LNCAP (cell line): Measurements from ENCODE around the gene NPBWR2.

Experiments used
- CTCF ChIP-seq: fragments of 450-650 bp; IDR thresholded peaks from 2 replicates; pipeline ENCODE4 v1.5.1; 2017; ENCODE audit warnings: mild to moderate bottlenecking

The NPBWR2 gene

DNA sequence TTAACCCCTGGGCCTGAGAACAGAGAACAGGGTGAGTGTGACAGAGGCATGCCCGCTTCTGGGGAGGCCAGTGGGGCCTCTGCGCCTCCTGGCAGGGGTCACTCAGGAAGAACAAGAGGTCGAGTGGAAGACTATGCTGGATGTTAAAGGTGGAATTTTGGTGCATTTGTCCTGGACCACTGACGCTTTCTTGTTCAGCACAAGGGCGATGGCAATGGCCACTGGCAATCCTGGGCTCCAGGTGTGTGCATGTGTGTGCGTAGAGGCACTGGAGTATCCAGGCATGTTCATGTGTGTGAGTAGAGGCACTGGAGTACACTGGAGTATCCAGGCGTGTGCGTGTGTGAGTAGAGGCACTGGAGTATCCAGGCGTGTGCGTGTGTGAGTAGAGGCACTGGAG, 23.5 kb upstream of the NPBWR2 start:
- no peak for TF ChIP-seq CTCF

- TF ChIP-seq CTCF, result no peak
These were observed 22.9 kb upstream of the NPBWR2 start for GRCh38 chr20:64130271-64130670.

GRCh38 chr20:64129146-64129782, 21.9 kb upstream of the NPBWR2 start:
- TF ChIP-seq CTCF, result no peak

GRCh38 chr20:64121586-64121985, 14.2 kb upstream of the NPBWR2 start:
- TF ChIP-seq CTCF, result no peak

- TF ChIP-seq CTCF, result no peak
These were observed 12.4 kb upstream of the NPBWR2 start for GRCh38 chr20:64119681-64120341.

DNA sequence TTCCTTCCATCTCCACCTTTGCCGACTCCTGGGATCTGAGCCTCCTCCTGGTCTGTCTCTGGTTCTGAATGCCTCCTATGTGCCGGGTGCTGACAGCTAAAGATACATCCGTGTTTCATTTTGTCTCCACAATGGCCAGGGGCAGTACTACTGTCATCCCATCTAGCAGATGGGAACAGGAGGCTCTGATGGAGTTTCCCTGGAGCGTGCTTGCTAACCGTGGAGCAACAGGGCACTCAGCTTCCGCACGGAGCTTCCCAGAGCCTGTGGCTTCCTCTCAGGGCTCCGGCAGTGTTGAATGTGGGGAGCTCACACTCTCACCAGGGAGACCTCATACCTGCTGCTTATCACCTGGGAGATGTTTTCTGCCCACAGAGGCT, 11.9 kb upstream of the NPBWR2 start:
- no peak for TF ChIP-seq CTCF

DNA sequence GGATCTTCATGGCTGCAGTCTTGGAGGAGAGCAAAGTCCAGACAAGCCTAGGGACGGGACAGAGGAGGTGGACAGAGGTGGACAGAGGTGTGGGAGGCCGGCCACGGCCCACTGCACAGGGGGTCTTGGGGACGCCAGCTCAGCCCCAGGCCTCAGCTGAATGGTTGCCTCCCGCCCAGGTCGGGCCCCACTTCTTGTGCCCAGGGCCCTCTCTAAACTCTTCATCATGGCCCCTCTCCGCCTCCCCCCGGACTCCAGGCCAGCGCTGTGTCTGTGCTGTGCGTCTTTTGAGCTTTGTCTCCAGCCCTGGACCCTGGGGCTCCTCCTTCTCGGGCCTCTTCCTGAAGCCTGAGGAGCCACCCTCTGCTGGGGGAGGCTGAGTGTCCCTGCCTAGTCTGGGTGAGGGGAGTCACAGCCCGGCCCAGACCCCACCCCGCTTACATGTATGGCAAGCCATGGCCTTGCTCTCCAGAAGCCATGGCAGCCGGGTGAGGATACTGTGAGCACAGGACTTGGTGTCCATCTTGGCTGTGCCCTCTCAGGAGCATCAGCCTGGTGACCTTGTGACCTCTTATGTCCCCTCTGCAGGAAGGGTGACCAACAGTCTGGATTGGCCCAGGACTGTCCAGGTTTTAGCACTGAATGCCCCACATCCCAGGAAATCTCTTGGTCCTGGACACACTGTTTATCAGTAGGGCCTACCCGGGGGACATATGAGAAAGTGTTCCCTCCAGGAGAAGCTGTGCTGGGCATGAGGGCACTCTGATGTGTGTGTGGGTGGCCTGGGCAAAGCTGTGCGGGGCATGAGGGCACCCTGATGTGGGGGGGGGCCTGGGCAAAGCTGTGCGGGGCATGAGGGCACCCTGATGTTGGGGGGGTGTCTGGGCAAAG, 9.4 kb upstream of the NPBWR2 start:
- TF ChIP-seq CTCF, result no peak
